HL-60 (cell line): ENCODE results near the gene GABBR2.

Experiments
- DNase-seq, 2 experiments: peaks; one replicate each; pipeline ENCODE4 v3.0.0-alpha.2; 2010 to 2020; ENCODE audit warnings: low read depth in 1 of 2, low spot score in 1 of 2
- H3K27ac ChIP-seq: fragments of 250-450 bp; sonication (Bioruptor Pico); replicated peaks from 2 replicates; pipeline ENCODE4 v1.5.1; 2020; ENCODE audit warnings: mild to moderate bottlenecking, moderate library complexity
- H3K27me3 ChIP-seq: fragments of 250-450 bp; sonication (Bioruptor Pico); 2 replicates; pipeline ENCODE4 v1.5.1; 2021; ENCODE audit warnings: mild to moderate bottlenecking, moderate library complexity; ENCODE audit not compliant: insufficient read depth, poor library complexity, severe bottlenecking
- H3K4me3 ChIP-seq: replicated peaks from 2 replicates; pipeline ENCODE4 v1.5.1; 2011; ENCODE audit warnings: mild to moderate bottlenecking, control low read depth, low read length; ENCODE audit not compliant: insufficient read depth
- GABPA ChIP-seq: IDR thresholded peaks from 2 replicates; pipeline ENCODE4 v1.6.1; 2012; ENCODE audit warnings: low read depth
- POLR2AphosphoS5 ChIP-seq: IDR thresholded peaks from 2 replicates; pipeline ENCODE4 v1.6.1; 2012; ENCODE audit warnings: low read depth
- SPI1 ChIP-seq: IDR thresholded peaks from 2 replicates; pipeline ENCODE4 v1.6.1; 2012; ENCODE audit warnings: low read depth, mild to moderate bottlenecking, borderline replicate concordance
- TF ChIP-seq, protein P1 (sequence below): IDR thresholded peaks from 2 replicates; pipeline ENCODE4 v1.6.1; 2012; ENCODE audit warnings: low read depth; ENCODE audit not compliant: insufficient replicate concordance
- TF ChIP-seq, protein P2 (sequence below): IDR thresholded peaks from one replicate; pipeline ENCODE4 v1.5.1; 2011; ENCODE audit warnings: low read length, control low read depth, inconsistent platforms; ENCODE audit not compliant: insufficient read depth

Gene GABBR2

DNA sequence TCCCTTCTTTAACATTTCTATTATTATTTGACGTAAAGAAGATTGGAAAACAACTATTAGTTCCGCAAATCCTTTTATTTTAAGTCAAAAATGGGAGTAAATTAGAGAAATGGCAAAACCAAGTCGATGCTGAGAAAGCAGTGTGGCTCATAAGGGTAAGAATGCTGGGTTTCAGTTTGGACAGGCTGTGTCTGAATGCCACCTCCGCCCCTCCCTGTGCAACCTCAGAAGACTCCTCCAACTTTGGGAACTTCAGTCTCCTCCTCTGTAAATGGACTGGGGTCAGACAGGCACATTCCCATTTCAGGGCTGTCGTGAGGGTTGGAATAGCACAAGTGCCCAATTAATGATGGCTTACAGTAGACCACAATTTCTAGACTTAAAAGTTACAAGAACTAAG lies 154.0 kb downstream of the GABBR2 start:
- Histone ChIP-seq H3K4me3 (no peak overlapping the region), H3K27ac (no peak overlapping the region), H3K27me3 (peaks cover 2% of the 10 kb centered on the region)
- DNase-seq = no peak
- TF ChIP-seq SPI1 = no peak
- no peak for TF ChIP-seq GABPA
- TF ChIP-seq, protein P1, sequence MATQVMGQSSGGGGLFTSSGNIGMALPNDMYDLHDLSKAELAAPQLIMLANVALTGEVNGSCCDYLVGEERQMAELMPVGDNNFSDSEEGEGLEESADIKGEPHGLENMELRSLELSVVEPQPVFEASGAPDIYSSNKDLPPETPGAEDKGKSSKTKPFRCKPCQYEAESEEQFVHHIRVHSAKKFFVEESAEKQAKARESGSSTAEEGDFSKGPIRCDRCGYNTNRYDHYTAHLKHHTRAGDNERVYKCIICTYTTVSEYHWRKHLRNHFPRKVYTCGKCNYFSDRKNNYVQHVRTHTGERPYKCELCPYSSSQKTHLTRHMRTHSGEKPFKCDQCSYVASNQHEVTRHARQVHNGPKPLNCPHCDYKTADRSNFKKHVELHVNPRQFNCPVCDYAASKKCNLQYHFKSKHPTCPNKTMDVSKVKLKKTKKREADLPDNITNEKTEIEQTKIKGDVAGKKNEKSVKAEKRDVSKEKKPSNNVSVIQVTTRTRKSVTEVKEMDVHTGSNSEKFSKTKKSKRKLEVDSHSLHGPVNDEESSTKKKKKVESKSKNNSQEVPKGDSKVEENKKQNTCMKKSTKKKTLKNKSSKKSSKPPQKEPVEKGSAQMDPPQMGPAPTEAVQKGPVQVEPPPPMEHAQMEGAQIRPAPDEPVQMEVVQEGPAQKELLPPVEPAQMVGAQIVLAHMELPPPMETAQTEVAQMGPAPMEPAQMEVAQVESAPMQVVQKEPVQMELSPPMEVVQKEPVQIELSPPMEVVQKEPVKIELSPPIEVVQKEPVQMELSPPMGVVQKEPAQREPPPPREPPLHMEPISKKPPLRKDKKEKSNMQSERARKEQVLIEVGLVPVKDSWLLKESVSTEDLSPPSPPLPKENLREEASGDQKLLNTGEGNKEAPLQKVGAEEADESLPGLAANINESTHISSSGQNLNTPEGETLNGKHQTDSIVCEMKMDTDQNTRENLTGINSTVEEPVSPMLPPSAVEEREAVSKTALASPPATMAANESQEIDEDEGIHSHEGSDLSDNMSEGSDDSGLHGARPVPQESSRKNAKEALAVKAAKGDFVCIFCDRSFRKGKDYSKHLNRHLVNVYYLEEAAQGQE = no peak
- no peak for TF ChIP-seq POLR2AphosphoS5
- TF ChIP-seq, protein P2, sequence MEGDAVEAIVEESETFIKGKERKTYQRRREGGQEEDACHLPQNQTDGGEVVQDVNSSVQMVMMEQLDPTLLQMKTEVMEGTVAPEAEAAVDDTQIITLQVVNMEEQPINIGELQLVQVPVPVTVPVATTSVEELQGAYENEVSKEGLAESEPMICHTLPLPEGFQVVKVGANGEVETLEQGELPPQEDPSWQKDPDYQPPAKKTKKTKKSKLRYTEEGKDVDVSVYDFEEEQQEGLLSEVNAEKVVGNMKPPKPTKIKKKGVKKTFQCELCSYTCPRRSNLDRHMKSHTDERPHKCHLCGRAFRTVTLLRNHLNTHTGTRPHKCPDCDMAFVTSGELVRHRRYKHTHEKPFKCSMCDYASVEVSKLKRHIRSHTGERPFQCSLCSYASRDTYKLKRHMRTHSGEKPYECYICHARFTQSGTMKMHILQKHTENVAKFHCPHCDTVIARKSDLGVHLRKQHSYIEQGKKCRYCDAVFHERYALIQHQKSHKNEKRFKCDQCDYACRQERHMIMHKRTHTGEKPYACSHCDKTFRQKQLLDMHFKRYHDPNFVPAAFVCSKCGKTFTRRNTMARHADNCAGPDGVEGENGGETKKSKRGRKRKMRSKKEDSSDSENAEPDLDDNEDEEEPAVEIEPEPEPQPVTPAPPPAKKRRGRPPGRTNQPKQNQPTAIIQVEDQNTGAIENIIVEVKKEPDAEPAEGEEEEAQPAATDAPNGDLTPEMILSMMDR = no peak

DNA sequence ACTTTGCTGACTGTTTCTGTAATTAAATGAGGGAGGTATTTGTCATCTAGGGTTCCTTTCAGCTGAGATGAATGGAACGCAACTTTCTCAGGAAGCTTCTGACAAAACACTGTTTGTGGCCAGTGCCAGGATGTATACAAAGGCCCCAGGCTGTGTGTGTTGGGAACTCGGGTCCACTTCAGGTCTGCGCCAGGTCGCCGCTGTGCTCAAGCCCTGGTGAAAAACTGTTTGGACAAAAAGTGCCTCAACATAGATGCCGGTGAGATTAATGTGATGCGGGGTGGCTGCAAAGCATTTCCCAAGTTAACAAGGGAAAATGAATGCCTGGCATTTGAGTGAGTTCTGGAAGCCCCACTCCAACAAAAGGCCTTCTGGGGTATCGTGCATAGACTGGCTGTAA lies 156.4 kb downstream of the GABBR2 start:
- no peak overlapping the region for H3K27ac ChIP-seq
- no peak overlapping the region for H3K4me3 ChIP-seq
- no peak for DNase-seq
- peaks cover 2% of the 10 kb centered on the region for H3K27me3 ChIP-seq
- TF ChIP-seq, protein P2 = no peak
- TF ChIP-seq, protein P1 = no peak
- TF ChIP-seq POLR2AphosphoS5 (no peak), SPI1 (no peak), GABPA (no peak)

DNA sequence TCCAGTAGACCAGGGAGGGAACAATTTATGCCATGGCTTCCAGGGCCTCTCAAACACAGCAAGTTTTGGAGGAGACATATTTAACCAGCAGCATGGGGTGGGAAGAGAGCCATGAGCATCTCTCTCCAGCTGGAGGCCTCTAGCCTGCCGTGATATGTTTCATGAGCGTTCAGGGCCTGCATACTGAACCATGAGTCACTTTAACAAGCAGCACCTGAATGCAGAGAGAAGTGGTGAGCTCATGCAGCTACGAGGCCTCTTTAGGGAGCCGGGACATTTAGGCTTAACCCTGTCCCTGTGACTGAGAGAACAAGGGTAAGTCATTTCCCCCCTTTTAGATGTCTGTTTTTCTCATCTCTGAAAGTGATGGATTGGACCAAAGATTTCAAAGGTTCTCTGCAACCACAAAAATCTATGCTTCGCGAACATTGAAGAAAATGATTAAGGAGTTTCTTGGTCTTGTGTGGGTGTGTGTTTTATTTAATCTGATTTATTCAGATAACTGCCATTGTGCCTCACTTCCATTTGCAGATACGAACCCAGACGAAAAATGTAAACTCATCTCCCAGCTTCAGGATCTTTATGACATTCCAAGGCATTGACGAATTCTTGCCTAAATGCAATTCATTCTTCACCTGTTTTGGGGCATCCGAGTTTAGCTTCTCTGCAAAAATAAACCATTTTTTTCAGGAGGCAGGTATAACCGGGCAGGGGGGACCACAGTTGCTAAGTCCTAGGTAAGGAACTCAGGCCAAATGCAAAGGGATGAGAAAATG lies 157.0 kb downstream of the GABBR2 start:
- peaks cover 2% of the 10 kb centered on the region for H3K27me3 ChIP-seq
- no peak for DNase-seq
- H3K4me3 ChIP-seq = no peak overlapping the region
- no peak overlapping the region for H3K27ac ChIP-seq
- TF ChIP-seq POLR2AphosphoS5 = no peak
- TF ChIP-seq, protein P2 = no peak
- TF ChIP-seq GABPA = no peak
- TF ChIP-seq SPI1 = no peak
- TF ChIP-seq, protein P1 = no peak
